GM12873 (cell line): ENCODE results near the gene DBX1.

ENCODE experiments used
- CTCF ChIP-seq: IDR thresholded peaks from 2 replicates; pipeline ENCODE4 v1.5.1; 2012; ENCODE audit warnings: low read depth, mild to moderate bottlenecking, moderate library complexity, low read length, control low read depth; ENCODE audit not compliant: insufficient read depth; ENCODE audit errors: missing control alignments

Gene DBX1

GRCh38 chr11:20137637-20138036 lies 22.6 kb downstream of the DBX1 start:
- no peak for TF ChIP-seq CTCF

GRCh38 chr11:20134991-20135736 lies 25.1 kb downstream of the DBX1 start:
- no peak for TF ChIP-seq CTCF

- TF ChIP-seq CTCF, result no peak
These were observed 27.6 kb downstream of the DBX1 start for GRCh38 chr11:20132667-20133039.

GRCh38 chr11:20131788-20132666 lies 28.2 kb downstream of the DBX1 start:
- TF ChIP-seq CTCF, result peak; percentile 86

GRCh38 chr11:20129665-20130064 lies 30.6 kb downstream of the DBX1 start:
- TF ChIP-seq CTCF, result no peak

- peak; percentile 83 for TF ChIP-seq CTCF
These were observed 32.4 kb downstream of the DBX1 start for GRCh38 chr11:20127671-20128527.
